Loucy (cell line): ENCODE measurements around the gene EFCAB8.

Source experiments
- EZH2phosphoT487 ChIP-seq: fragments of 200-600 bp; IDR thresholded peaks from 2 replicates; pipeline ENCODE4 v1.6.1; 2018; ENCODE audit warnings: antibody characterized with exemption, mild to moderate bottlenecking, moderate library complexity, borderline replicate concordance
- TF ChIP-seq, protein P1 (sequence below): fragments of 200-600 bp; sonication (generic); conservative IDR thresholded peaks from 2 replicates; pipeline ENCODE4 v1.5.1; 2014; ENCODE audit warnings: mild to moderate bottlenecking, antibody characterized with exemption, low read length

DNA sequence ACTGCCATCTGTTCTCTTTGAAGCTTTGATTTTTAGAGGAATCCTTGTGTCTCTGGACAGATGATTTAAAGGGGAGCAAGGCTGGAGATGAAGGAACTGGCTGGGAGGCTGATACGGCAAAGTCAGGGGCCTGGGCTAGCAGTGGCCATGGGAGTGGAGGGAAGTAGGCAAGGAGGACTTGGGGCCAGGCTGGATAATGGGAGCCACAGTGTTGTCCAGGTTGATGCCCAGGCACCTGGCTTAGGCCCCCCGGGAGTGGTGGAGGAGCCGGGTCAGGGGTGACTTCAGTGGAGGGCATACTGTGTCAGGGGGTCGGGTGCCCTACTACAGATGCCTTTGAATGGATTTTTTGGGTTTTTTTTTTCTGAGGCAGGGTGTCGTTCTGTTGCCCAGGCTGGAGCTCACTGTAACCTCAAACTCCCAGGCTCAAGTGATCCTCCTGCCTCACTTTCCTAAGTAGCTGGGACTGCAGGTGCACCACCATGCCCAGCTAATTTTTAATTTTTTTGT, 45.0 kb downstream of the EFCAB8 start:
- TF ChIP-seq, protein P1, sequence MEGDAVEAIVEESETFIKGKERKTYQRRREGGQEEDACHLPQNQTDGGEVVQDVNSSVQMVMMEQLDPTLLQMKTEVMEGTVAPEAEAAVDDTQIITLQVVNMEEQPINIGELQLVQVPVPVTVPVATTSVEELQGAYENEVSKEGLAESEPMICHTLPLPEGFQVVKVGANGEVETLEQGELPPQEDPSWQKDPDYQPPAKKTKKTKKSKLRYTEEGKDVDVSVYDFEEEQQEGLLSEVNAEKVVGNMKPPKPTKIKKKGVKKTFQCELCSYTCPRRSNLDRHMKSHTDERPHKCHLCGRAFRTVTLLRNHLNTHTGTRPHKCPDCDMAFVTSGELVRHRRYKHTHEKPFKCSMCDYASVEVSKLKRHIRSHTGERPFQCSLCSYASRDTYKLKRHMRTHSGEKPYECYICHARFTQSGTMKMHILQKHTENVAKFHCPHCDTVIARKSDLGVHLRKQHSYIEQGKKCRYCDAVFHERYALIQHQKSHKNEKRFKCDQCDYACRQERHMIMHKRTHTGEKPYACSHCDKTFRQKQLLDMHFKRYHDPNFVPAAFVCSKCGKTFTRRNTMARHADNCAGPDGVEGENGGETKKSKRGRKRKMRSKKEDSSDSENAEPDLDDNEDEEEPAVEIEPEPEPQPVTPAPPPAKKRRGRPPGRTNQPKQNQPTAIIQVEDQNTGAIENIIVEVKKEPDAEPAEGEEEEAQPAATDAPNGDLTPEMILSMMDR = no peak
- TF ChIP-seq EZH2phosphoT487 = no peak
